ENCODE data around the gene CFAP100.

CFAP100 gene
- total RNA-seq, result 0 to 2.4 (median 0) reads per million in 17 experiments

GRCh38 chr3:126394179-126394976 lies at the start of gene CFAP100:
Gene CFAP100, plus strand, starts transcription at chr3:126394909. Its CDS starts 1,092 bp downstream, at chr3:126396001.
- peak in 3 of 4 experiments; percentile 13 to 33 (median 33) for DNase-seq

- no peak for DNase-seq
Observed at GRCh38 chr3:126345231-126345630, 49.5 kb upstream of the CFAP100 start.

GRCh38 chr3:126345641-126346460 lies 48.9 kb upstream of the CFAP100 start:
- DNase-seq, result no peak

- DNase-seq, result no peak
Observed at GRCh38 chr3:126346466-126346865, 48.2 kb upstream of the CFAP100 start.

GRCh38 chr3:126347543-126348161 lies 47.1 kb upstream of the CFAP100 start:
- no peak for DNase-seq

GRCh38 chr3:126348308-126348920 lies 46.3 kb upstream of the CFAP100 start:
- DNase-seq, result no peak

- no peak for DNase-seq
Observed at GRCh38 chr3:126349071-126349470, 45.6 kb upstream of the CFAP100 start.

- DNase-seq, result no peak
Observed at GRCh38 chr3:126349611-126350501, 44.9 kb upstream of the CFAP100 start.

GRCh38 chr3:126350502-126351085 lies 44.1 kb upstream of the CFAP100 start:
- no peak for DNase-seq

- DNase-seq, result no peak
Observed at GRCh38 chr3:126351086-126351770, 43.5 kb upstream of the CFAP100 start.

GRCh38 chr3:126351771-126352475 lies 42.8 kb upstream of the CFAP100 start:
- no peak for DNase-seq

GRCh38 chr3:126352476-126353454 lies 41.9 kb upstream of the CFAP100 start:
- no peak for DNase-seq

- no peak for DNase-seq
Observed at GRCh38 chr3:126353694-126354321, 40.9 kb upstream of the CFAP100 start.

- DNase-seq, result no peak
Observed at GRCh38 chr3:126354776-126355175, 39.9 kb upstream of the CFAP100 start.

GRCh38 chr3:126355251-126355650 lies 39.5 kb upstream of the CFAP100 start:
- no peak for DNase-seq

- peak; percentile 10 to 47 (median 28) for DNase-seq
Observed at GRCh38 chr3:126355777-126356372, 38.8 kb upstream of the CFAP100 start.

- DNase-seq, result peak in 1 of 4 experiments; percentile 17
Observed at GRCh38 chr3:126356373-126357264, 38.1 kb upstream of the CFAP100 start.
